ENCODE results near the gene WDR20.

The WDR20 gene

DNA sequence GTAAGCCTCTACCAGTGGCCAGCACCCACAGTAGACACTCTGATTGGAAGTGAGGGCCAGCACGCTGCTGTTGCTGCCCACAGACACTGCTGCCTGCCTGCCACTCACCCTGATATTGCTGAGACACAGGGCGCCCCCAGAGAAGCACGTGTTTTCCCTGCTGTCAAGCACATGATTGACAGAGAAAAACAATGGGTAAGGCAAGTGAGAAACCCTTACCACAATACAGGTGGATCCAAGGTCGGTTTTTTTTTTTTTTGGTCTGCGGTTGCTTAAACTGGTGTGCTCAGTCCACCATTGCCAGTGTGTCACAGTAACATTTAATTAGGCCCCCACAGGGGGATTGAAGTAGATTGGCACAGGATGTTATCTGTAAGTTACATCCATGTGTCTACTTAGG is 65.9 kb downstream of the WDR20 start:
- TF ChIP-seq POLR2A (IDR thresholded peaks at IDR 0.05; ENCODE audit: low read depth, low read length): no peak
- DNase-seq (ENCODE audit: insufficient read length, low spot score): no peak
- no peak for FAIRE-seq

DNA sequence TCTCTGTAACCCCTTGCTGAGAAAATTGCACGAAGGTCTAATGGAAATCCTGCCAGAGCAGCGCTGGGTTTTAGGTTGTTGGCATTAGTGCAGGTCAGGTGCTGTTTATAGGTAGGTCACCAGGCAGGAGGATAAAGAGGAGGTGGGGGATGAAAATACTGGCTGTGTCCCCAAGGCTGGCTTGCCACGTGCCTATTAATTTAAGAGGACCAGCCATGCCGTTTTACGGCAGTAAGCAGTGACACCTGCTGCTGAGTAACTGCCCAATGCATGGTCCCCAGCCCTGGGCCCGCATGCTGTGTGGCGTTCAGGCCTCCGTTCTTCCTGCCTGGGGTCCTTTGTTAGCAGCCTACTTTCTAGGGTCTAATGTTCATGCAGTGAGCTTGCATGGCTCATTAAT is 67.2 kb downstream of the WDR20 start:
- DNase-seq (ENCODE audit: insufficient read length, low spot score) (no peak), FAIRE-seq (no peak)
- no peak for TF ChIP-seq POLR2A (IDR thresholded peaks at IDR 0.05; ENCODE audit: low read depth, low read length)

DNA sequence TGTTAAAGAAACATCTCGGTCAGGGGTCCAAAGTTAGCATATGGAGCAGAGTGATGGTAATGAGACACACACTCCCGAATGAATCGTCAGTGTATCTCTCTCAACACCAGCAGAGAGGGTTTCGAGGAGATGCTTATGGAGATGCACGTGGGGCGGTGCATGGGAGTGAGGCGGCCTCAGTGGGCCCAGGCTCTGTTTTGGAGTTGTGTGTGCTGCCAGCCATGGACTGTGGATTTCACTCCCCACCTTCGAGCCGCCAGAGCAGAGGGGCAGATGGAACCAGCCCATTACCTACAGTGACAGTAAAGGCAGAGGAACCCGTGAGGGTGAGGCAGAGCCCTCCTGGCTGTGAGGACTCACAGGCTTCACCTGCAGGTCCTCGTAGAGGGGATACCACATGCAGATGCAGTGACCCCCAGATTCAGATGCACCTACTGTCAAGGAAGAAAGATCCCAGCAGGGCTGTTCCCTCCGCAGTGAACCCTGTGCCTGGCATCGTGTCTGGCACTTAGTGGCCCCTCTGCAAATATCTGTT is 68.2 kb downstream of the WDR20 start:
- TF ChIP-seq POLR2A (IDR thresholded peaks at IDR 0.05; ENCODE audit: low read depth, low read length): no peak
- no peak for DNase-seq (ENCODE audit: insufficient read length, low spot score)
- no peak for FAIRE-seq

- no peak for TF ChIP-seq POLR2A (IDR thresholded peaks at IDR 0.05; ENCODE audit: low read depth, low read length)
- FAIRE-seq (no peak), DNase-seq (ENCODE audit: insufficient read length, low spot score) (no peak)
Observed at GRCh38 chr14:102208741-102209140, 69.0 kb downstream of the WDR20 start.

DNA sequence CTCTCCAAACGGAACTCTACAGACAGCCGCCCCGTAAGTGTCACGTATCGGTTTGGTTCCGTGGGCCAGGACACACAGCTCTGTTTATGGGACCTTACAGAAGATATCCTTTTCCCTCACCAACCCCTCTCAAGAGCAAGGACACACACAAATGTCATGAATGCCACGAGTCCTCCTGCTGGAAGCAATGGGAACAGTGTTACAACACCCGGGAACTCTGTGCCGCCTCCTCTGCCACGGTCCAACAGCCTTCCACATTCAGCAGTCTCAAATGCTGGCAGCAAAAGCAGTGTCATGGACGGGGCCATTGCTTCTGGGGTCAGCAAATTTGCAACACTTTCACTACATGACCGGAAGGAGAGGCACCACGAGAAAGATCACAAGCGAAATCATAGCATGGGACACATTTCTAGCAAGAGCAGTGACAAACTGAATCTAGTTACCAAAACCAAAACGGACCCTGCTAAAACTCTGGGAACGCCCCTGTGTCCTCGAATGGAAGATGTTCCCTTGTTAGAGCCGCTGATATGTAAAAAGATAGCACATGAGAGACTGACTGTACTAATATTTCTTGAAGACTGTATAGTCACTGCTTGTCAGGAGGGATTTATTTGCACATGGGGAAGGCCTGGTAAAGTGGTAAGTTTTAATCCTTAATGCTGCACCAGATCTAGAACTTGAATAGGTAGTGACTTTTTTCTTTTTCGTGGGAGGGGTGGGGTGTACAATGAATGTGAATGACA is 69.7 kb downstream of the WDR20 start:
- no peak for TF ChIP-seq POLR2A (IDR thresholded peaks at IDR 0.05; ENCODE audit: low read depth, low read length)
- DNase-seq (ENCODE audit: insufficient read length, low spot score) (no peak), FAIRE-seq (peak; percentile 30)

GRCh38 chr14:102210421-102211042 is 70.8 kb downstream of the WDR20 start:
- DNase-seq (ENCODE audit: insufficient read length, low spot score) (no peak), FAIRE-seq (no peak)
- no peak for TF ChIP-seq POLR2A (IDR thresholded peaks at IDR 0.05; ENCODE audit: low read depth, low read length)

DNA sequence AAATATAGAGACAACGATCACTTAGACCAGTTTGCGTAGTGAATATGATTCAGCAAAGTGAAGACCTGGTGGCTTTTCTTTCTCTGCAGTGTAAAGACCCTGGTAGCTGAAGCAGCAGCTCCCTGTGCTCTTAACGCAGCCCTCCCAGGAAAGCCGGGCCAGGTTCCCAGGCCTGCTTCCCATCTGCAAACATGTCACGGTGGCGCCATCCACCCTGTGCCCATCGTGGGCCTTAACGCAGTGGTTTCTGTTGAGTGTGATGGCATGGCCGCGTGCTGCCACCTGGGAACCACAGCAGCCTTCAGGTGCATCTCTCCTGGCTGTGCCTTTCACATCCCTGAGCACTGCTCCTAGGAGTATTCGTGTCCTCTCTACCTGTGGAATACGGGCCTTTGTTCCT is 71.5 kb downstream of the WDR20 start:
- TF ChIP-seq POLR2A (IDR thresholded peaks at IDR 0.05; ENCODE audit: low read depth, low read length): no peak
- DNase-seq (ENCODE audit: insufficient read length, low spot score) (no peak), FAIRE-seq (no peak)

- no peak for FAIRE-seq
- DNase-seq (ENCODE audit: insufficient read length, low spot score): no peak
- TF ChIP-seq POLR2A (IDR thresholded peaks at IDR 0.05; ENCODE audit: low read depth, low read length): no peak
Observed at GRCh38 chr14:102212356-102212755, 72.7 kb downstream of the WDR20 start.

DNA sequence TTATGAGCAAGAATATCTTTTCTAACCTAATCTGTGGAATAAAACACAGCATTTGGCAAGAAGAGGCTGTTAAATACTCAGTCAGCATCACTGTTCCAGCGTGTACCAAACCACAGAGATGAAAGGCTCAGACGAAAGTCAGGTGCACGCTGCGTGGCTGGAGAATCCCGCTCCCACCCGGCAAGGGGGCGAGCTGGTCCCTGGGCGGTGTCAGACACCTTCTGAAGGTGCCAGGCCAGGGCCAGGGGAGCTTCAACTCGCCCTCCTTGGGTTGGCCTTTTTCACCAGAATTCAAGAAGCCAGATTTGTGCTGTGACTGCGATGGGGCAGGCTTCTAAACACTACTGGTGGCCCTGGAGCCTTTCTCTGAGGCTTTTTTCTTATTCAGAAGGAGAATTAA is 73.1 kb downstream of the WDR20 start:
- no peak for FAIRE-seq
- TF ChIP-seq POLR2A (IDR thresholded peaks at IDR 0.05; ENCODE audit: low read depth, low read length): no peak
- no peak for DNase-seq (ENCODE audit: insufficient read length, low spot score)

- no peak for TF ChIP-seq POLR2A (IDR thresholded peaks at IDR 0.05; ENCODE audit: low read depth, low read length)
- FAIRE-seq (no peak), DNase-seq (ENCODE audit: insufficient read length, low spot score) (no peak)
Observed at GRCh38 chr14:102213470-102213869, 73.8 kb downstream of the WDR20 start.

DNA sequence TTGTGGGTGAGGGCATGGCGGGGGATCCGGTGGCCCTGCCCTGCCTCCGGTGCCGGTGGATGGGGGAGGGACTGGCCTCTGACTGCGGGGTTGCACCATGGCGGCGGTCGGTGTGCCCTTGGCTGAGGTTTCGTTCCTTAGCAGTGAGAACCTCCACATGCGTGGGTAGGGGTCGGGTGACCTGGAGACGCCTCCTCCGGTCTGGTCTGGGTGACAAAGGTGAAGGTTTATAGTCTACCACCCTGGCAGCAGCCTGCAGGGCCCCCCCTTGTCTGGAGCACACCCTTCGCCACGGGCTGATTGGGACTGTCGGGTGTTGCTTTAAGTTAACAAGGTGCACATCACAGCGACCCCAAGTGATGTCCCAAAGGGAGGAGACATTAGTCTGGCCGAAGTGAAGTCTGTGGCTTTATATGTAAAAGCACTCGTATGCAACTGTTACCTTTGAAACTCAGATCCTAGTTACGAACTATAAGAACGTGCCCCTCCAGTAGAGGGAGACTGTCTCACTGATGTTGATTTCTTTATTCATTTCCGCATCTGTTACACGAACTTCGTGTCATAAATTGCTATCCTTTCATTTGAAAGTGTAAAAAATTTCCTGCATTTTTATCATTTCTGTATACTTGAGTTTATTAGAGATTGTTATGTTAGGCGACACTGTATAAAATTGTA is 74.4 kb downstream of the WDR20 start:
- FAIRE-seq: peak; percentile 75
- DNase-seq (ENCODE audit: insufficient read length, low spot score): no peak
- no peak for TF ChIP-seq POLR2A (IDR thresholded peaks at IDR 0.05; ENCODE audit: low read depth, low read length)

GRCh38 chr14:102215071-102215470 is 75.4 kb downstream of the WDR20 start:
- DNase-seq (ENCODE audit: insufficient read length, low spot score) (no peak), FAIRE-seq (no peak)
- no peak for TF ChIP-seq POLR2A (IDR thresholded peaks at IDR 0.05; ENCODE audit: low read depth, low read length)

- TF ChIP-seq POLR2A (IDR thresholded peaks at IDR 0.05; ENCODE audit: low read depth, low read length): no peak
- no peak for FAIRE-seq
- no peak for DNase-seq (ENCODE audit: insufficient read length, low spot score)
Observed at GRCh38 chr14:102215576-102216250, 76.0 kb downstream of the WDR20 start.

DNA sequence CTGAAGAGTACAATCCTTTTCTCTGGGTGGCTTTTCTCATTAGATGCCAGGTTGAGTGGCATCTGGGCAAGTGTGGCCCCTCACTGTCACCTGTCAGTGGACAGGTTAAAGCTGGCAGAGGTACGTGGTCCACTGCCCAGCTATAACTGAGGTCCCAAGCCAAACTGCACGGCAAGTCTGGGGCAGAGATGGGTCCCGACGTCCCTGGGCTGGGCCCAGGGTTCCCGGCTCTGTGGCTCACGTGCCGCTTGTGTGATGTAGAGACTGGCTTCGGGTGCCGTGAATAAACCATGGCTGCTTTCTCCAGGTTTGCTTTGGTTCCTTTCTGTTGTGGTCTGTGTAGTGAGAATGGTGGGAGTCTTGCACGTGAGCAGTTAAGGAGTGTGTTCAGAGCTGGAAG is 77.7 kb downstream of the WDR20 start:
- DNase-seq (ENCODE audit: insufficient read length, low spot score) (no peak), FAIRE-seq (no peak)
- TF ChIP-seq POLR2A (IDR thresholded peaks at IDR 0.05; ENCODE audit: low read depth, low read length): no peak

Data from H54 (cell line).